Stomach (tissue), 9 donors: Measurements from ENCODE around the gene DOCK1. TPM values are rescaled to one million over a fixed set of nuclear protein-coding genes. Genes with fewer than 3 reads are reported as not detected.

ENCODE experiments used
- DNase-seq, 2 donors: peaks; one replicate each; pipeline versions ENCODE4 v3.0.0 to v3.0.0-alpha.2; 2013 to 2019
- H3K27ac ChIP-seq, 5 donors: fragments of 200-600 bp in 4 of 5; sonication (generic) in 4 of 5; one replicate each; pipeline ENCODE4 v1.5.1; 2013 to 2019; ENCODE audit warnings: mild to moderate bottlenecking in 1 of 5, moderate library complexity in 1 of 5
- H3K27me3 ChIP-seq, 3 donors: fragments of 200-600 bp; sonication (generic); one replicate each; pipeline ENCODE4 v1.5.1; 2017 to 2019; ENCODE audit warnings: mixed run types in 1 of 3
- H3K36me3 ChIP-seq, 4 donors: fragments of 200-600 bp; sonication (generic); 1 replicate in 3 of 4; 2 replicates in 1 of 4; pipeline ENCODE4 v1.5.1; 2016 to 2019
- H3K4me1 ChIP-seq, 4 donors: fragments of 200-600 bp; sonication (generic); one replicate each; pipeline ENCODE4 v1.5.1; 2016 to 2019
- H3K4me3 ChIP-seq, 4 donors: fragments of 200-600 bp; sonication (generic) in 3 of 4; one replicate each; pipeline ENCODE4 v1.5.1; 2016 to 2019; ENCODE audit warnings: mild to moderate bottlenecking in 1 of 4
- H3K9me3 ChIP-seq, 4 donors: fragments of 200-600 bp; sonication (generic); one replicate each; pipeline ENCODE4 v1.5.1; 2016 to 2019
- EP300 ChIP-seq: sonication (generic); formaldehyde crosslinking; IDR thresholded peaks from one replicate; pipeline ENCODE4 v1.6.1; 2017; ENCODE audit warnings: antibody characterized with exemption
- POLR2A ChIP-seq, 4 donors: fragments of 450-650 bp; IDR thresholded peaks; one replicate each; pipeline ENCODE4 v1.6.1; 2016; ENCODE audit warnings: antibody characterized with exemption in 4 of 4, control low read depth in 2 of 4, mild to moderate bottlenecking in 1 of 4, moderate library complexity in 1 of 4
- POLR2AphosphoS5 ChIP-seq, 3 donors: sonication (generic); formaldehyde crosslinking; IDR thresholded peaks; one replicate each; pipeline ENCODE4 v1.6.1; 2016; ENCODE audit warnings: antibody characterized with exemption in 3 of 3
- WGBS, 5 donors: extraction: QIAGEN DNeasy Blood & Tissue Kit in 3 of 5; methylation state at CpG; one replicate each; pipeline versions ENCODE4 v1.1.5 to v1.1.7; 2013 to 2018; 5-methylcytosine and 5-hydroxymethylcytosine counted together
- intact Hi-C: fragments of 100-400 bp; cut with DNase I; formaldehyde crosslinking; loops from one replicate; pipeline ENCODE4 v1.15.1; 2023; ENCODE audit warnings: low total_unique reads
- polyA plus RNA-seq, 3 donors: library from polyadenylated mRNA; stranded (reverse); fragments of 200-250 nt; gene quantifications; one replicate each; pipeline ENCODE4 v1.2.3, GENCODE V29; 2013
- total RNA-seq, 5 donors: library from RNA; depleted of rRNA; stranded (reverse); fragments of >200 nt; gene quantifications; one replicate each; pipeline versions ENCODE4 v1.1.0 to v1.2.3, GENCODE V29; 2014 to 2016
- TF ChIP-seq, protein P1 (sequence below), 7 experiments: fragments of 450-650 bp in 4 of 7; fragments of 200-600 bp in 3 of 7; sonication (generic) in 3 of 7; IDR thresholded peaks; one replicate each; pipeline ENCODE4 v1.5.1; 2016 to 2019; ENCODE audit warnings: antibody characterized with exemption in 7 of 7, control low read depth in 2 of 7, mild to moderate bottlenecking in 1 of 7
- donor health status: healthy with polysubstance abuse.
- donor health status: Bipolar disorder and iron deficiency.
- donor health status: healthy.

The DOCK1 gene
- total and polyA plus RNA-seq, 8 donors = 8.4 to 114 (median 35.0) TPM

DNA sequence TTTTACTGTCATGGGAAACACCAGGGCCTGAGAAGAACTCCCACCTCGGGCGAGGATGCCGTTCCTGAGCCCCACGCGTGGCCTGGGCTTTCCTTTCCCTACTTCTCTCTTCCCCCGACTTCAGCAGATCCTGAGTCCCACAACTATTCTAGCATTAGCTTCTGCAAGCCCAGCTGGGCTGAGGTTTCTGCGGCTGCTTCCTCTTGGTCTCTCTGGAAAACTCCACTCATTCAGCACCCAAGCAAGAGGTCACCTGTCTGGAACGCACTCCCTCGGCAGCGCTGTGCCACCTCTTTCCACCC is 761 bp upstream of the DOCK1 start:
- no peaks in the 10 kb centered on the region for H3K36me3 ChIP-seq
- peak overlapping the region; percentile 69 to 88 (median 81) for H3K4me3 ChIP-seq
- TF ChIP-seq EP300 = no peak
- TF ChIP-seq, protein P1, sequence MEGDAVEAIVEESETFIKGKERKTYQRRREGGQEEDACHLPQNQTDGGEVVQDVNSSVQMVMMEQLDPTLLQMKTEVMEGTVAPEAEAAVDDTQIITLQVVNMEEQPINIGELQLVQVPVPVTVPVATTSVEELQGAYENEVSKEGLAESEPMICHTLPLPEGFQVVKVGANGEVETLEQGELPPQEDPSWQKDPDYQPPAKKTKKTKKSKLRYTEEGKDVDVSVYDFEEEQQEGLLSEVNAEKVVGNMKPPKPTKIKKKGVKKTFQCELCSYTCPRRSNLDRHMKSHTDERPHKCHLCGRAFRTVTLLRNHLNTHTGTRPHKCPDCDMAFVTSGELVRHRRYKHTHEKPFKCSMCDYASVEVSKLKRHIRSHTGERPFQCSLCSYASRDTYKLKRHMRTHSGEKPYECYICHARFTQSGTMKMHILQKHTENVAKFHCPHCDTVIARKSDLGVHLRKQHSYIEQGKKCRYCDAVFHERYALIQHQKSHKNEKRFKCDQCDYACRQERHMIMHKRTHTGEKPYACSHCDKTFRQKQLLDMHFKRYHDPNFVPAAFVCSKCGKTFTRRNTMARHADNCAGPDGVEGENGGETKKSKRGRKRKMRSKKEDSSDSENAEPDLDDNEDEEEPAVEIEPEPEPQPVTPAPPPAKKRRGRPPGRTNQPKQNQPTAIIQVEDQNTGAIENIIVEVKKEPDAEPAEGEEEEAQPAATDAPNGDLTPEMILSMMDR (IDR thresholded peaks at IDR 0.05) = no peak
- no peak for TF ChIP-seq POLR2AphosphoS5 (IDR thresholded peaks at IDR 0.05)
- no peak for TF ChIP-seq POLR2A (IDR thresholded peaks at IDR 0.05)
- no peak for DNase-seq
- H3K4me1 ChIP-seq = peaks cover 18 to 49% (median 24%) of the 10 kb centered on the region in 4 donors
- no peaks in the 10 kb centered on the region for H3K9me3 ChIP-seq
- peaks cover 0 to 14% (median 0%) of the 10 kb centered on the region in 3 donors for H3K27me3 ChIP-seq
- intact Hi-C loops = no loop called here
- peak overlapping the region in 1 of 5 donors; percentile 81 for H3K27ac ChIP-seq
- WGBS, 5 donors = 28 to 39% (median 36%) methylated on average over 10 of the region's 10 CpGs

DNA sequence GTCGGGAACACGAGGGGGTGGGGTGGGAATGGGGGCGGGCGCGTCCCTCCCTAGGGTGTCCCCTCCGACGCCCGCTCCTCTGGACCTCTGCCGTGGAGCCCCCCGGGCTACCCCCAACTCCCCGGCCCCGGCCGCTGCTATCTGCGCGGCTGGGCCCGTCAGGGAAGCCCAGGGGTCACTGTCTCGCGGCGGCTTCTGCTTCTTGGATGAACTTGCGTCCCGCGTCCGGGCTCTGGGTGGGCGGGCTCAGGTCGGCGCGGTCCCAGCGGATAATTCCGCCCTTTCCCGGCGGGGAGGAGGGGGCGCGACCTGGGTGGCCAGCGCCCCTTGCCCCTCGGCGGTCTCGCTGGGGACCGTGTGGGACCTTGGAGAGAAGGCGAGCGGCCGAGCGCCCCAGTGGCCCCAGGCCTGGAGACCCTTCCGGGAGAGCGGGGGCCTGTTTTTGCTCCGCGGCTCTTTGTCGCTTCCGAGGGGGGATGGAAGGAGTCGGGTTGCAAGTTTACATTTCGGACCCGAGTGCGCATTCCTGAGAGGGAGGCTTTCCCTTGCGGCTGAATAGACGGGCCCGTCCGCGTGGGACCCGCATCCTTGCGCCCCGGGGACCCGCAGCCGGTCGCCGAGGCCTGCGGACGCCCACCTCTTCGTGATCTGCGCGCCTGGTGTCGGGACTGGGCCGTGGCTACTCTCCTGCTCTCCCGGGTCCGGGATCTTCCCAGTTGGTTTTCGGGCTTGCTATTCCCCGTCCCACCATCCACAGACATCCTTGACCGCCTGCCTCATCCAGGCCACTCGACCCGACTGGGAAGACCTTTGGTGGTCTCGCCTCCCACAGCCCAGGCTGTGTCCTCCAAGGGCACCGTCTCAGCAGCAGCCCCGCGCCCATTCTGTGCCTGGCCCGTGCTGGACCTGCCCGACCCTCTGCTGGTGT is 812 bp downstream of the DOCK1 start:
- 15 to 47% (median 19%) methylated on average over 16 to 84 of the region's 84 CpGs for WGBS, 5 donors
- Histone ChIP-seq H3K27ac (peak overlapping the region; percentile 81 to 87 (median 85)), H3K4me1 (peaks cover 18 to 57% (median 24%) of the 10 kb centered on the region in 4 donors), H3K4me3 (peak overlapping the region; percentile 69 to 88 (median 81)), H3K36me3 (no peaks in the 10 kb centered on the region), H3K27me3 (peaks cover 0 to 14% (median 0%) of the 10 kb centered on the region in 3 donors), H3K9me3 (no peaks in the 10 kb centered on the region)
- DNase-seq = peak; percentile 33 to 69
- intact Hi-C loops = no loop called here
- TF ChIP-seq EP300 (no peak), POLR2AphosphoS5 (IDR thresholded peaks at IDR 0.05) (no peak), POLR2A (IDR thresholded peaks at IDR 0.05) (no peak)
- TF ChIP-seq, protein P1 (IDR thresholded peaks at IDR 0.05) = no peak

DNA sequence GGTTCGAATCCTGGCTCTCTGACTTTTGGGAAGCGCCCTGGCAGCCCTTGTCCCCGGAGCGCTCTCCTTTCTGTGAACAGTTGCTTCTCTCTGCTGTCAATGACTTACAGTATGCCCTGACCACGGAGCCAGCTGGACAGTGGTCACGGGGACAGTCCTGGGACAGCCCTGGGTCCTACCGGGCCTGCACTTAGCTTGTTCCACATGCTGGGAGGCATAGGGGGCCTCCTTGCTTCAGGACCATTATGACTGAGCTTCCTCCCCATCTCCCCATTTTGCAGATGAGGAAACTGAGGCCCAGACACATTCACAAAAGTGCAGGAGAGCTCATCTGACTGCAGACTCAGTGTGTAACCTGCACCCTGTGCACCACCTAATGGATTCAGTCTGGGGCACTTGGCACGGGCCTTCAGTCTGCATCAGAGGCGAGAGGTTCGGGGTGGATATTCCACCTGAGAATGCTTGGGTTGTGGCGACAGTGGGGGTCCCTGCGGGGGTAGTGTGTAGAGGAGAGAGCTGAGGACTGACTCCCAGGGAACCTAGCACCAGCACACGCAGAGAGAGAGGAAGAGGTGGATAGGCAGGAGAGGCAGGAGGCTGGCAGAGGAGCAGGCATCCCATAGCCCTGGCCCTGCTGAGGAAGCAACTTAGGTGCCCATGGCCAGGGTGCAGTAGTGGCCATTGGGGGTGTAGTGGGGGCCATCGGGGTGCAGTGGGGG is 1.6 kb downstream of the DOCK1 start:
- Histone ChIP-seq H3K9me3 (no peaks in the 10 kb centered on the region), H3K27ac (peak overlapping the region in 2 of 5 donors; percentile 85 to 87), H3K4me1 (peaks cover 18 to 57% (median 24%) of the 10 kb centered on the region in 4 donors), H3K27me3 (peaks cover 0 to 14% (median 0%) of the 10 kb centered on the region in 3 donors), H3K36me3 (no peaks in the 10 kb centered on the region), H3K4me3 (peak overlapping the region; percentile 69 to 88 (median 81))
- DNase-seq = no peak
- intact Hi-C loops = no loop called here
- WGBS, 5 donors = 92 to 96% (median 94%) methylated on average over 12 to 14 of the region's 14 CpGs
- TF ChIP-seq EP300 = no peak
- TF ChIP-seq POLR2AphosphoS5 (IDR thresholded peaks at IDR 0.05) = no peak
- TF ChIP-seq POLR2A (IDR thresholded peaks at IDR 0.05) = no peak
- TF ChIP-seq, protein P1 (IDR thresholded peaks at IDR 0.05) = no peak

DNA sequence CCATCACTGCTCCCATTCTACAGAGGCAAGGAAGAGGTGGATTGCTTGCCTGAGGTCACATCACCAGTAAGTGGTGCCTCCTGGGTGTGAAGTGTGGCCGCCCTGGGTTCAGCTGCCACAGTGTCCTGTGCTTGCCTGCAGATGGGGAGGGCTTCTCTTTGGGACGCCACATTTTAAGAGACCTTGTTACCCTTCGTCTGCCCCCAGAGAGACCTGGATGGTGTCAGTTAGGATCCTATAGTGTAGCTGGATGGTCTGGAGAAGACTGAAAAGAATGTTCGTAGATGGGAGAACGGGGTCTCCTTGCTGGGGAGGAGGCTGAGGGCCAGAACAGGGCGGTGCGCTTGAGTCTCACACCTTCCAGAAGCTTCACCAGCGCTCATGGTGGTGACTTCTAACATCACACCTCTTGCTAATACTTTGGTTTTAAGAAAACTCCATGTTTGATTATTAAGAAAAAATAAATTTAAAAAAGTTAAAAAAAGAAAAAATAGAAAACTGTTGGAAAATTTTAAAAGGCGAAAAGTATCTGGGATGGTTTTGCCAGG is 2.3 kb downstream of the DOCK1 start:
- Histone ChIP-seq H3K4me3 (no peak overlapping the region), H3K27me3 (peaks cover 0 to 14% (median 0%) of the 10 kb centered on the region in 3 donors), H3K27ac (no peak overlapping the region), H3K9me3 (no peaks in the 10 kb centered on the region), H3K4me1 (peaks cover 18 to 57% (median 24%) of the 10 kb centered on the region in 4 donors), H3K36me3 (no peaks in the 10 kb centered on the region)
- intact Hi-C loops = no loop called here
- DNase-seq = no peak
- WGBS, 5 donors = 93 to 97% (median 96%) methylated on average over 8 to 9 of the region's 9 CpGs
- TF ChIP-seq EP300 = no peak
- TF ChIP-seq, protein P1 (IDR thresholded peaks at IDR 0.05) = no peak
- no peak for TF ChIP-seq POLR2AphosphoS5 (IDR thresholded peaks at IDR 0.05)
- TF ChIP-seq POLR2A (IDR thresholded peaks at IDR 0.05) = no peak
